HepG2 (cell line): ENCODE measurements around the gene JMJD8. TPM values are rescaled to one million over a fixed set of nuclear protein-coding genes. Genes with fewer than 3 reads are reported as not detected.

ENCODE experiments used
- ARID5B ChIP-seq: IDR thresholded peaks from 2 replicates; pipeline ENCODE4 v1.4.0; 2020; ENCODE audit warnings: mild to moderate bottlenecking, missing genetic modification reagents
- FLYWCH1 ChIP-seq: sonication (generic); formaldehyde crosslinking; IDR thresholded peaks from 2 replicates; pipeline ENCODE4 v1.8.1; 2023; ENCODE audit warnings: mild to moderate bottlenecking, missing genetic modification reagents
- HES4 ChIP-seq: sonication (generic); formaldehyde crosslinking; IDR thresholded peaks from 2 replicates; pipeline ENCODE4 v1.9.0; 2021; ENCODE audit warnings: mild to moderate bottlenecking, missing genetic modification reagents, borderline replicate concordance
- ISL2 ChIP-seq: sonication (generic); formaldehyde crosslinking; IDR thresholded peaks from 2 replicates; pipeline ENCODE4 v1.5.0; 2020; ENCODE audit warnings: missing genetic modification reagents
- NR0B2 ChIP-seq: sonication (generic); formaldehyde crosslinking; IDR thresholded peaks from 2 replicates; pipeline ENCODE4 v1.4.0; 2020; ENCODE audit warnings: mild to moderate bottlenecking, missing genetic modification reagents
- SALL2 ChIP-seq: sonication (generic); formaldehyde crosslinking; IDR thresholded peaks from 2 replicates; pipeline ENCODE4 v1.8.1; 2023; ENCODE audit warnings: mild to moderate bottlenecking, missing genetic modification reagents, inconsistent platforms
- TAF1 ChIP-seq: sonication (generic); formaldehyde crosslinking; IDR thresholded peaks from 2 replicates; pipeline ENCODE4 v1.4.0; 2020; ENCODE audit warnings: missing genetic modification reagents
- THRA ChIP-seq: sonication (generic); formaldehyde crosslinking; IDR thresholded peaks from 2 replicates; pipeline ENCODE4 v1.4.0; 2020; ENCODE audit warnings: missing genetic modification reagents, borderline replicate concordance
- ZBTB14 ChIP-seq: sonication (generic); formaldehyde crosslinking; IDR thresholded peaks from 2 replicates; pipeline ENCODE4 v1.4.0; 2020; ENCODE audit warnings: missing genetic modification reagents
- ZBTB39 ChIP-seq: sonication (generic); formaldehyde crosslinking; IDR thresholded peaks from 2 replicates; pipeline ENCODE4 v1.5.0; 2020; ENCODE audit warnings: missing genetic modification reagents
- ZFY ChIP-seq: sonication (generic); formaldehyde crosslinking; IDR thresholded peaks from 2 replicates; pipeline ENCODE4 v1.4.0; 2020; ENCODE audit warnings: missing genetic modification reagents
- ZFYVE20 ChIP-seq: sonication (generic); formaldehyde crosslinking; IDR thresholded peaks from 2 replicates; pipeline ENCODE4 v1.8.0; 2023; ENCODE audit warnings: low read depth, mild to moderate bottlenecking, moderate library complexity, missing genetic modification reagents, borderline replicate concordance
- ZMYM2 ChIP-seq: sonication (generic); formaldehyde crosslinking; IDR thresholded peaks from 2 replicates; pipeline ENCODE4 v1.8.0; 2022; ENCODE audit warnings: mild to moderate bottlenecking, missing genetic modification reagents
- ZNF138 ChIP-seq: sonication (generic); formaldehyde crosslinking; IDR thresholded peaks from 2 replicates; pipeline ENCODE4 v1.5.0; 2020; ENCODE audit warnings: mild to moderate bottlenecking, low read depth, missing genetic modification reagents
- ZNF704 ChIP-seq: sonication (generic); formaldehyde crosslinking; IDR thresholded peaks from 2 replicates; pipeline ENCODE4 v1.8.1; 2023; ENCODE audit warnings: mild to moderate bottlenecking, inconsistent platforms, moderate library complexity, missing genetic modification reagents, borderline replicate concordance
- polyA plus RNA-seq, 8 experiments: library from polyadenylated mRNA; depleted of rRNA in 3 of 8; stranded (reverse) in 7 of 8; unstranded in 1 of 8; fragments of >200 nt; fragmentation: Illumina TruSeq in 4 of 8; extraction: Trizol in 4 of 8; gene quantifications; 2 replicates each; pipeline versions ENCODE4 v1.2.1 to v1.2.3, GENCODE V29; 2011 to 2016; ENCODE audit warnings: low read depth in 4 of 8, missing spikeins in 1 of 8, mixed read lengths in 1 of 8; ENCODE audit not compliant: insufficient read depth in 1 of 8
- total RNA-seq, 5 experiments: library from RNA; depleted of rRNA; stranded (reverse); fragments of >200 nt; fragmentation: Illumina TruSeq; extraction: Trizol; gene quantifications; 2 replicates each; pipeline ENCODE4 v1.2.3, GENCODE V29; 2016; ENCODE audit warnings: low read depth in 1 of 5

The JMJD8 gene
- total and polyA plus RNA-seq, 2 of the 13 experiments (the other 11 are each of a cell fraction or from before 2014, with no cell fraction given): 2.6 to 11.8 TPM

GRCh38 chr16:641326-642188 is 42.6 kb downstream of the JMJD8 start, which contains the start of gene MCRIP2 (continued):
- TF ChIP-seq THRA (CRISPR knock-in tag) (no peak), ZNF704 (CRISPR knock-in tag) (no peak), NR0B2 (CRISPR knock-in tag) (peak; percentile 90), HES4 (CRISPR knock-in tag) (0 out of 2 replicates have a peak, but pooled peaks have one; percentile 47), ZNF138 (CRISPR knock-in tag) (no peak), FLYWCH1 (CRISPR knock-in tag) (0 out of 2 replicates have a peak, but pooled peaks have one; percentile 21), ZMYM2 (no peak), ZFY (CRISPR knock-in tag) (peak; percentile 69; the same call in 1 of the 2 replicates), ZFYVE20 (CRISPR knock-in tag) (no peak; the same call in 1 of the 2 replicates), TAF1 (CRISPR knock-in tag) (peak; percentile 67), SALL2 (peak; percentile 68; the same call in 1 of the 2 replicates), ARID5B (CRISPR knock-in tag) (no peak), ISL2 (CRISPR knock-in tag) (0 out of 2 replicates have a peak, but pooled peaks have one; percentile 17), ZBTB39 (CRISPR knock-in tag) (peak; percentile 67; the same call in 1 of the 2 replicates), ZBTB14 (no peak)
